EL (cell line): Measurements from ENCODE around the gene NTMT1.
"Not testable (repeated sequence)": the region's sequence is repeated elsewhere in the genome, so short reads cannot be mapped to it uniquely, and the experiment has no call there.

Experiments
- DNase-seq: peaks from one replicate; pipeline ENCODE4 v3.0.0-alpha.2; 2016

NTMT1 gene

DNA sequence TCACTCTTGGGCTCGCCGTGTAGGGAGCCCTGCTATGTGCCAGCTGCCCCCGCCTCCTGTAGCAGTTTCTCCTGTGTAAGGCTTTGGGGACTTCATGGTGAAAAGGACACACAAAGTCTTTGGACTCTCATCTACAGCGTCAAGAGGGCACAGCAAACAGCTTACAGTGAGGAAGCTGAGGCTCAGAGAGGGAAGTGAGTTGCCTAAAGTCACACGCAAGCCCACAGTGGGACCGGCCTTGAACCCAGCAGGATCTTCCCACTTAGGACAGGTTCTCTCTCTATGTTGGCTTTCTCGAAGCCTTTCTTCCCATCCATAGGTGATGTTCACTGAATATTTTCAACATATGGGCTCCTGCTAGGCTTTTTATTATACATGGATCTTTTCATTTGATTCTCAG is 29.7 kb downstream of the NTMT1 start:
- DNase-seq = no peak

DNA sequence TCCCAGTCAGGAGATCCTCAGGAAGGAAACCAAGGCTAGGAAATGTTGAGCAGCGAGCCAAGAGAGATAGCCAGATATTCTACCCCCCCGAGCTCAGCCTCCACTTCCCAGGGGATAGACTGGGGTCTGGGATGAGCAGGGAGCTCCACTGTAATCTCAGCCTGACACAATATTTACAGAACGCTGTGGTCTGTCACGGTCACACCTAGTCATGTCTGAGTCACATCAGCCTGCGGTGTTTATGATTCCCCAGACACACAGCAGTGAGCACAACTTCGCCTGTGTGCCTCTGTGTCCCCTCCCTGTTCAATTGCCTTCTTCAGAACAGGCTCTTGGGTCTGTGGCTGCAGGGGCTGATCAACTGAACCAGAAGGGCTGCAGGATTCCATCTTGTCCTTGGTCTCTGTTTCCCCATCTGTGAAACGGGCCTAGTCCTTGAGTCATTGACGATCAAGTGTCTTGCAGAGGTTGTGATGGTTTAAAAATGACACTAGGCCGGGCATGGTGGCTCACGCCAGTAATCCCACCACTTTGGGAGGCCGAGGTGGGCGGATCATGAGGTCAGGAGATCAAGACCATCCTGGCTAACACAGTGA is 30.9 kb downstream of the NTMT1 start:
- peak; percentile 78 for DNase-seq

GRCh38 chr9:129661029-129661428 is 35.1 kb downstream of the NTMT1 start:
- DNase-seq = no peak

- not testable (repeated sequence) for DNase-seq
Measured at GRCh38 chr9:129662239-129662638, 36.3 kb downstream of the NTMT1 start.

GRCh38 chr9:129664746-129665388 is 38.9 kb downstream of the NTMT1 start:
- DNase-seq = no peak

DNA sequence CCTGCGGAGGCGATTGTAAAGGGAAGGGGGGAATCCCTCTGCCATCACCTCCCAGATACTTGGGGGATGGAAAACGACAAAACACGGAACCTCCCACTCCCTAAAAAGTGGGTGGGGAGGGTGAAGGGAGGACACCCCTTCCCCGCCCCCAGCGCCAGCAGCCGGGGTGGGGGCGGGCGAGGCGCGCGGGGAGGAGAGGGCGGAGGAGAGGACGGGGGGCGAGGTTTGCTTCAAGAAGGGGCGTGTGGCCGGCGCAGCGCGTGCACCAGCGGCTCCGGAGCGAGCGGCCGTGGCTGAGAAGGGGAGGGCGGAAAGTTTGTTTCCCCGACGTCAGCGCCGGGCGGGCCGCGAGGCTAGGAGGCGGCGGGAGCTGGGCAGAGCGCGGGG is 39.4 kb downstream of the NTMT1 start, which contains the start of gene PRRX2:
PRRX2 (plus strand) TSS at position 259 of the 387 bp plus-strand sequence. CDS start 221 bp downstream, outside the sequence.
- peak; percentile 69 for DNase-seq

DNA sequence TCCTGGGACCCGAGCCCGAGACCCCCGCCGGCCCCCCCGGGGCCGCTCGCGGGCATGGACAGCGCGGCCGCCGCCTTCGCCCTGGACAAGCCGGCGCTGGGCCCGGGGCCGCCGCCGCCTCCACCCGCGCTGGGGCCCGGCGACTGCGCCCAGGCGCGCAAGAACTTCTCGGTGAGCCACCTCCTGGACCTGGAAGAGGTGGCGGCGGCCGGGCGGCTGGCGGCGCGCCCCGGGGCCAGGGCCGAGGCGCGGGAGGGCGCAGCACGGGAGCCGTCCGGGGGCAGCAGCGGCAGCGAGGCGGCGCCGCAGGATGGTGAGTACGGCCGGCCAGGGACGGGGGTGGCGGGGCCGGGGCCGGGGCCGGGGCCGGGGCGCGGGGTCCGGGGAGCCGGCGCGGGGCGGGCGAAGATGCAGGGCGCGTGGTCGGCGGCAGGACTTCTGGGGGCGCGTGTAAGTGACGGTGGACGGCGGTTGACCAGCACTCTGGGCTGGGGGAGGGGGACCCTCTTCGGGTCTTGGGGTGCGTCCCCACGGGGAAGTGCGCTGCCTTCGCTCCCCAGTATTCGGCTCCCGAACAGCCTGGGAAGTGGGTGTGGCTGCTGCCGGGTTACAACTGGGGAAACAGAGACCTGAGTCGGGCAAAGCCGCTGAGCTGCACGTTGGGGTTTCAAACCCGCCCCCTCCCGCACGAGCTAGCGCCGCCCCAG is 40.0 kb downstream of the NTMT1 start:
- DNase-seq = no peak

GRCh38 chr9:129666575-129666974 is 40.6 kb downstream of the NTMT1 start:
- DNase-seq = no peak

GRCh38 chr9:129667378-129667777 is 41.4 kb downstream of the NTMT1 start:
- no peak for DNase-seq

GRCh38 chr9:129667850-129668249 is 41.9 kb downstream of the NTMT1 start:
- no peak for DNase-seq

DNA sequence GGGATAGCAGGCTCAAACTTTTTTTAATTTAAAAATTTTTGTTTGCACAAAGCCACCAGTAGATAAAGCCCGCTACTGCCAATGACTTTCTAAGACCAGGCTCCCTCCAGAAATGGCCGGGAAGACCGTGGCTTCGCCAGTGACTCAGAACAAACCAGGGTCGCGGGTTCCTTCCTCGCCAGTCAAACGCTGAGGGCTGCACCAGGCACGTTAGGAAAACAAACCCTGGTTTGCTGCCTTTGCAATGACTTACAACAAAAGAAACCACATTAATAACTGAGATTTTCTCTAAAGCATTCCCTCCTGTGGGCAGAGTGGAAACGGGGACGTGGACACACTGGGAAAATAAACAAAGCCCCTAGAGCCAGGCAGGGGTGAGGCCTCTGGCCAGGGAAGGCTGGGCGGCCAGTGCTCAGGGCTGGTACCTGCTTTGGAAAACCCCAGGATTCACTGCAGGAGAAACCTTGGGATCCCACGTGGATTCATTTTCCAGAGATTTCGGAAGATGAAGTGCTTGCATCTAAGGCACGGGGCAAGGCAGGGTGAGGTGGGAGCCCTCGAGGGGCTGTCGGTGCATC is 43.3 kb downstream of the NTMT1 start:
- peak; percentile 81 for DNase-seq

- no peak for DNase-seq
Measured at GRCh38 chr9:129669946-129670345, 44.0 kb downstream of the NTMT1 start.

- DNase-seq = no peak
Measured at GRCh38 chr9:129671065-129671464, 45.1 kb downstream of the NTMT1 start.

DNA sequence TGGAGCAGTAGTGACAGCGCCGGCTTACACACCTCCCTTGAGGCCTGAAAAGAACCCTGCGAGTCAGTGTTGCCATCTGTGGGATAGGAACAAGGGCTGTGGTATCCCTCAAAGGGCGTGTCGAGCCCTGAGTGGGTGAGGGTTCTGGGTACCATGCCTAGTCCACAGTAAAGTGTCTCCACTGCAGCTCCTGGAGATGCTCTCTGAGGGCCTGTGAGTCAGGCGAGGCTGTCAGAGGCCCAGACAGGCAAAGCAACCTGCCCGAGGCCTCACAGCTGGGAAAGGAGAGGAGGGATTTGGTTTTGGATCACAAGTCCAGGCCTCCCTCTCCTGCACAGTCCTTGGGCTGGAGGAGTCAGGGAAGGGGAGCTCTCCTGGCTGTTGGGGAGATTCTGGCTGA is 45.6 kb downstream of the NTMT1 start:
- DNase-seq = no peak

GRCh38 chr9:129672702-129673101 is 46.7 kb downstream of the NTMT1 start:
- DNase-seq = no peak

GRCh38 chr9:129673602-129674001 is 47.6 kb downstream of the NTMT1 start:
- no peak for DNase-seq

- no peak for DNase-seq
Measured at GRCh38 chr9:129674229-129674628, 48.3 kb downstream of the NTMT1 start.

DNA sequence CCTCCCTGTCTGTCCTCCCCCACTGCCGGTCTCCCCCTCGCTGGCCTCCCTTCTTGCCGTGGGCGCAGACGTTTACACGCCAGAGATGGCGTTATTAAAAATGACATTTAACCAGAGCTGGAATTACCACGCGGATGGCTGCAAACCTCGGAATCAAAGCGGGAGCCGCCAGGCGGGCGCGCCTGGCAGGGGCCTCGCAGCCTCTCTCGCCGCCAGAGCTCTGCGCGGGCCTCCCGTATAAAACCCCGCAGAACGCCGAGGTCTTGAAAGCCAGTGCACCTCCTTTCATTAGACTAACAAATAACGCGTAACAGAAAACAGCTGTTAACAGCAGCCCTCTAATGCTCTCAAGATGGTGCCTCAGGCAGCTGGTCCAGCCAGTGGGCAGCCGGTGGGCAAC is 49.7 kb downstream of the NTMT1 start:
- no peak for DNase-seq

- no peak for DNase-seq
Measured at GRCh38 chr9:129676287-129676686, 50.3 kb downstream of the NTMT1 start.

GRCh38 chr9:129676975-129677374 is 51.0 kb downstream of the NTMT1 start:
- no peak for DNase-seq

DNA sequence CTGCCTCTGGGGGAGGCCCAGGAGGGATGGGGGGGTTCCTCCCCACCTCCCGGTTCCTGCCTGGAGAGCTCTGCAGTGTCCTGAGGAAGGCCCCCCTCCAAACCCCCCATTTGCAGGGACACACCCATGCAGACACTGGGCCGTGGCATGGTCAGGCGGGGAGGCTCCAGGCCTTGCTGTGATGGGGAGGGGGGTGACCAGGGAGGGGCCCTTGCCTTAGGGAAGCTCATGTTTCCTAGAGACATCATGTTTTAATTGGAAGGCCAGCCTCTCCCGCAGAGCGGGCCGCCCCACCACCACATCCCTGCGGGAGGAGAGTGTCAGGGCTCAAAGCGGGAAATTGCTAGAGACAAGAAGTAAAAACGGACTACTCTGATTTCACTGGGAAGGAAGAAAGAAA is 51.5 kb downstream of the NTMT1 start:
- DNase-seq = no peak

DNA sequence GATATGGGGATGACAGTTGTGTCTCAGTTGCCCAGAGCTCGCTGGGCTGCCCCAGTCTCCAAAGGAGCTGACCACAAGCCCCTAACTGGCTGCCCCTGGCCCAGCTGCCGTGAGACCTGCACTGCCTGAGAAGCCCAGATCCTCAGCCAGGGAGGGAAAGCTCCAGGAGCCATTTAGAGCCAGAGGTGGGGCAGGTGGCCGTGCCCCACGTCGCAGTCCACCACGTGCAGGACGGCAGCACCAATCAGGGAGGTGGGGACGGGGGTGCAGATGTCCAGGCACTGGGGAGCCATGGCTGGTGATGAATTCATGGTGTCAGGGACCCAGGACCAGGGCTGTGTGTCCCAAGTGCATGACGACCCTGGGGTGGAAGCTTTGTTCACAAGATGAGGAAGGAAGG is 52.9 kb downstream of the NTMT1 start:
- no peak for DNase-seq

DNA sequence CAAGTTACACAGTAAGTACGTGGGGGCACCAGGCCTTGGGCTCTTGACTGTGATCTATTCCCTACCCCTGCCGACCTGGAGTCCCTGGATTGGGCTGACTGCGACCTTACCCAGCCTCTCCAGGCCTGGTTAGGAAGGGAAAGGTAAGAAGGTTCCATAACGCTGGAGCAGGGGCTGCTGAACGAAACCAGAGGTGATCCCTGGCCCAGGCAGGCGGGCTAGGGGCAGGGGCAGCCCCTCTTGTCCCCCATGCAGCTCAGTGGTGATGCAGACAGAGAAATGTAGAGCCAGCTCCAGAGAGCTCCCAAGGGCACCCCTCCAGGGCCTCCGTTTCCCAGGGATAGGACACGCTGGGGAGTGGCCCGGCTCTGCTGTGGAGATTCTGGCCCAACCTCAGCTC is 53.6 kb downstream of the NTMT1 start:
- DNase-seq = no peak

- no peak for DNase-seq
Measured at GRCh38 chr9:129681924-129682323, 56.0 kb downstream of the NTMT1 start.
